Smooth muscle cell (in vitro differentiated cells): ENCODE results near the gene SLC22A23. TPM values are rescaled to one million over a fixed set of nuclear protein-coding genes. Genes with fewer than 3 reads are reported as not detected.

Experiments used
- DNase-seq: peaks from one replicate; lab custom pipeline; 2025; ENCODE audit not compliant: unreplicated experiment; lab: John Stamatoyannopoulos, UW
- H2AFZ ChIP-seq: fragments of 200-600 bp; sonication (generic); 2 replicates; pipeline ENCODE4 v1.6.0; 2016; ENCODE audit warnings: antibody characterized with exemption, low read depth, mild to moderate bottlenecking
- H3F3A ChIP-seq: fragments of 200-600 bp; sonication (generic); 2 replicates; pipeline ENCODE4 v1.6.0; 2017; ENCODE audit warnings: antibody characterized with exemption, low read depth
- H3K27ac ChIP-seq: fragments of 200-600 bp; sonication (generic); 2 replicates; pipeline ENCODE4 v1.5.1; 2016; ENCODE audit warnings: low read depth, mild to moderate bottlenecking
- H3K27me3 ChIP-seq: fragments of 200-600 bp; sonication (generic); 2 replicates; pipeline ENCODE4 v1.6.1; 2016; ENCODE audit warnings: low read depth, mild to moderate bottlenecking
- H3K36me3 ChIP-seq: fragments of 200-600 bp; sonication (generic); 2 replicates; pipeline ENCODE4 v1.5.1; 2016; ENCODE audit warnings: low read depth
- H3K4me1 ChIP-seq: fragments of 200-600 bp; sonication (generic); 2 replicates; pipeline ENCODE4 v1.5.1; 2016; ENCODE audit warnings: low read depth
- H3K4me2 ChIP-seq: fragments of 200-600 bp; sonication (generic); 2 replicates; pipeline ENCODE4 v1.6.0; 2016; ENCODE audit warnings: mild to moderate bottlenecking
- H3K4me3 ChIP-seq: fragments of 200-600 bp; sonication (generic); 2 replicates; pipeline ENCODE4 v1.5.1; 2016; ENCODE audit warnings: mild to moderate bottlenecking
- H3K79me2 ChIP-seq: fragments of 200-600 bp; sonication (generic); 2 replicates; pipeline ENCODE4 v1.6.0; 2016; ENCODE audit warnings: low read depth, mild to moderate bottlenecking
- H3K9ac ChIP-seq: fragments of 200-600 bp; sonication (generic); 2 replicates; pipeline ENCODE4 v1.6.0; 2016; ENCODE audit warnings: low read depth
- H3K9me3 ChIP-seq: fragments of 200-600 bp; sonication (generic); replicated peaks from 2 replicates; pipeline ENCODE4 v1.5.1; 2016; ENCODE audit warnings: low read depth
- H4K20me1 ChIP-seq: fragments of 200-600 bp; sonication (generic); 2 replicates; pipeline ENCODE4 v1.6.0; 2016; ENCODE audit warnings: low read depth
- CTCF ChIP-seq: fragments of 200-600 bp; sonication (generic); IDR thresholded peaks from 2 replicates; pipeline ENCODE4 v1.5.1; 2017; ENCODE audit warnings: borderline replicate concordance, mild to moderate bottlenecking, antibody characterized with exemption; ENCODE audit not compliant: insufficient read depth, poor library complexity, severe bottlenecking
- WGBS: methylation state at CpG from one replicate; pipeline ENCODE4 v1.1.7; 2016; ENCODE audit warnings: low lambda C conversion rate; 5-methylcytosine and 5-hydroxymethylcytosine counted together
- polyA plus RNA-seq: library from polyadenylated mRNA; unstranded; fragments of >200 nt; fragmentation: Nextera tagmentation; extraction: Ambion mirVana; gene quantifications from 2 replicates; pipeline ENCODE4 v1.2.1, GENCODE V29; 2016
- total RNA-seq: library from RNA; depleted of rRNA; stranded (reverse); fragments of >200 nt; gene quantifications from 2 replicates; pipeline ENCODE4 v1.2.3, GENCODE V29; 2014

SLC22A23 gene
- total and polyA plus RNA-seq, 2 experiments from 2014 or later: 1.6 to 3.8 TPM

- Histone ChIP-seq H3F3A (no peaks in the 10 kb centered on the region), H3K36me3 (no peaks in the 10 kb centered on the region), H3K27me3 (no peaks in the 10 kb centered on the region), H3K9ac (no peak overlapping the region), H4K20me1 (peaks cover 12% of the 10 kb centered on the region), H3K27ac (no peak overlapping the region), H3K4me2 (no peak overlapping the region), H3K9me3 (no peaks in the 10 kb centered on the region), H3K4me1 (peaks cover 5% of the 10 kb centered on the region), H2AFZ (no peak overlapping the region), H3K79me2 (peaks cover 8% of the 10 kb centered on the region), H3K4me3 (no peak overlapping the region)
- no peak for DNase-seq
- 94% methylated on average over 3 of the region's 3 CpGs for WGBS
- no peak for TF ChIP-seq CTCF
Measured at GRCh38 chr6:3264356-3264755, 192.5 kb downstream of the SLC22A23 start.

- Histone ChIP-seq H3K79me2 (peaks cover 10% of the 10 kb centered on the region), H3K27me3 (no peaks in the 10 kb centered on the region)
Measured at GRCh38 chr6:3263096-3263495, 193.8 kb downstream of the SLC22A23 start.

GRCh38 chr6:3261921-3262320 is 194.9 kb downstream of the SLC22A23 start:
- no peaks in the 10 kb centered on the region for H3F3A ChIP-seq
- H3K9ac ChIP-seq: no peak overlapping the region
- peaks cover 8% of the 10 kb centered on the region for H4K20me1 ChIP-seq
- no peaks in the 10 kb centered on the region for H3K36me3 ChIP-seq
- no peaks in the 10 kb centered on the region for H3K27me3 ChIP-seq
- H3K4me2 ChIP-seq: no peak overlapping the region
- 76% methylated on average over 8 of the region's 8 CpGs for WGBS
- H3K4me1 ChIP-seq: peaks cover 9% of the 10 kb centered on the region
- H3K27ac ChIP-seq: no peak overlapping the region
- H3K4me3 ChIP-seq: no peak overlapping the region
- peaks cover 10% of the 10 kb centered on the region for H3K79me2 ChIP-seq
- no peak for TF ChIP-seq CTCF
- no peak for DNase-seq
- no peak overlapping the region for H2AFZ ChIP-seq
- no peaks in the 10 kb centered on the region for H3K9me3 ChIP-seq

More at GRCh38 chr6:3263096-3263495, 193.8 kb downstream of the SLC22A23 start:
- WGBS: 88% methylated on average over 6 of the region's 6 CpGs
- Histone ChIP-seq H3K9ac (no peak overlapping the region), H3K27ac (no peak overlapping the region), H3K9me3 (no peaks in the 10 kb centered on the region), H3K4me2 (no peak overlapping the region), H3K4me3 (no peak overlapping the region), H4K20me1 (peaks cover 11% of the 10 kb centered on the region), H2AFZ (no peak overlapping the region), H3K4me1 (peaks cover 9% of the 10 kb centered on the region), H3F3A (no peaks in the 10 kb centered on the region), H3K36me3 (no peaks in the 10 kb centered on the region)
- no peak for TF ChIP-seq CTCF
- DNase-seq: no peak

- WGBS: 63% methylated on average over 6 of the region's 6 CpGs
- H3K79me2 ChIP-seq: peaks cover 10% of the 10 kb centered on the region
Measured at GRCh38 chr6:3261518-3261820, 195.4 kb downstream of the SLC22A23 start.

More at GRCh38 chr6:3261518-3261820, 195.4 kb downstream of the SLC22A23 start:
- TF ChIP-seq CTCF: no peak
- DNase-seq: no peak
- H3K27ac ChIP-seq: no peak overlapping the region
- no peaks in the 10 kb centered on the region for H3F3A ChIP-seq
- H3K4me2 ChIP-seq: no peak overlapping the region
- no peaks in the 10 kb centered on the region for H3K9me3 ChIP-seq
- H3K4me3 ChIP-seq: no peak overlapping the region
- H3K4me1 ChIP-seq: peaks cover 9% of the 10 kb centered on the region
- no peak overlapping the region for H3K9ac ChIP-seq
- no peaks in the 10 kb centered on the region for H3K27me3 ChIP-seq
- H4K20me1 ChIP-seq: peaks cover 8% of the 10 kb centered on the region
- H3K36me3 ChIP-seq: no peaks in the 10 kb centered on the region
- H2AFZ ChIP-seq: no peak overlapping the region
